K562 (cell line): ENCODE results near the gene DCLK1. TPM values are rescaled to one million over a fixed set of nuclear protein-coding genes. Genes with fewer than 3 reads are reported as not detected.

ENCODE experiments used
- ATAC-seq: fragments of 200-7000 bp; cut with Tn5 transposase; 3 replicates; pipeline ENCODE4 v1.9.1; 2020; ENCODE audit warnings: moderate library complexity
- BruUV-seq: library from RNA; stranded (reverse); fragments of 400-500 nt; replicated peaks from 2 replicates; lab custom pipeline; 2021; lab: Mats Ljungman, UMichigan
- CTCF ChIA-PET: fragments of 300-600 bp; formaldehyde crosslinking; extraction: SDS; loops from one replicate; lab custom pipeline; 2021; ENCODE audit warnings: low intra/inter-chr PET ratio; lab: Yijun Ruan, JAX
- POLR2A ChIA-PET: fragments of 300-600, 350-650 bp; sonication (Branson Sonifier 250); formaldehyde crosslinking; extraction: SDS; loops from one replicate; lab custom pipeline; 2021; ENCODE audit warnings: antibody characterized with exemption, inconsistent platforms; lab: Yijun Ruan, JAX
- DNase-seq, 4 experiments: peaks; one replicate each; pipeline versions ENCODE4 v3.0.0 to v3.0.0-alpha.2; 2011 to 2018; ENCODE audit warnings: low spot score in 3 of 4, mixed read lengths in 3 of 4; ENCODE audit errors: extremely low read depth in 1 of 4
- FAIRE-seq: peaks from 2 replicates; lab custom pipeline; 2011; peaks lifted over from hg19 to GRCh38; lab: Jason Lieb, UNC
- H2AFZ ChIP-seq: 2 replicates; pipeline ENCODE4 v1.6.0; 2011; ENCODE audit warnings: low read depth, low read length, control low read depth, inconsistent platforms
- H3K27ac ChIP-seq: fragments of 200-600 bp; 3 replicates; pipeline ENCODE4 v1.8.0; 2011; ENCODE audit warnings: low read depth, mild to moderate bottlenecking, control low read depth, inconsistent platforms, low read length, moderate library complexity, mixed read lengths; ENCODE audit errors: extremely low read depth
- H3K27me3 ChIP-seq, 2 experiments: fragments of 300-600 bp in 1 of 2; 2 replicates in 1 of 2; 3 replicates in 1 of 2; pipeline versions ENCODE4 v1.6.0 to v1.8.0; 2011; ENCODE audit warnings: inconsistent platforms in 2 of 2, low read length in 2 of 2, mild to moderate bottlenecking in 1 of 2, mixed read lengths in 1 of 2, moderate library complexity in 1 of 2; ENCODE audit not compliant: control insufficient read depth in 2 of 2, insufficient read depth in 2 of 2
- H3K36me3 ChIP-seq: fragments of 300-600 bp; 3 replicates; pipeline ENCODE4 v1.8.0; 2011; ENCODE audit warnings: mild to moderate bottlenecking, low read length, inconsistent platforms; ENCODE audit not compliant: control insufficient read depth, insufficient read depth
- H3K4me1 ChIP-seq, 2 experiments: fragments of 200-600 bp in 1 of 2; replicated peaks in 1 of 2; 2 replicates in 1 of 2; 3 replicates in 1 of 2; pipeline versions ENCODE4 v1.5.1 to v1.8.0; 2011; ENCODE audit warnings: inconsistent platforms in 2 of 2, low read length in 2 of 2, mild to moderate bottlenecking in 1 of 2, mixed read lengths in 1 of 2, moderate library complexity in 1 of 2; ENCODE audit not compliant: control insufficient read depth in 2 of 2, insufficient read depth in 2 of 2
- H3K4me2 ChIP-seq: 2 replicates; pipeline ENCODE4 v1.6.1; 2011; ENCODE audit warnings: low read length, control low read depth, inconsistent platforms, mixed read lengths; ENCODE audit not compliant: insufficient read depth
- H3K4me3 ChIP-seq: fragments of 200-600 bp; sonication (generic), shearing (Covaris generic); 2 replicates; pipeline ENCODE4 v1.5.1; 2016; ENCODE audit warnings: control low read depth, inconsistent platforms
- H3K79me2 ChIP-seq: fragments of 200-600 bp; 3 replicates; pipeline ENCODE4 v1.8.0; 2011; ENCODE audit warnings: low read length, inconsistent platforms; ENCODE audit not compliant: control insufficient read depth, insufficient read depth
- H3K9ac ChIP-seq, 2 experiments: 2 replicates each; pipeline versions ENCODE4 v1.6.0 to v1.6.1; 2011; ENCODE audit warnings: low read depth in 2 of 2, low read length in 2 of 2, control low read depth in 1 of 2, inconsistent platforms in 1 of 2, mild to moderate bottlenecking in 1 of 2, mixed read lengths in 1 of 2; ENCODE audit not compliant: insufficient read depth in 1 of 2
- H3K9me1 ChIP-seq: one replicate; pipeline ENCODE4 v1.6.0; 2011; ENCODE audit warnings: inconsistent platforms, mild to moderate bottlenecking, low read length, moderate library complexity; ENCODE audit not compliant: control insufficient read depth, insufficient read depth
- H3K9me3 ChIP-seq: replicated peaks from 2 replicates; pipeline ENCODE4 v1.5.1; 2011; ENCODE audit warnings: low read depth, low read length, inconsistent platforms; ENCODE audit not compliant: control insufficient read depth, insufficient read depth
- H4K20me1 ChIP-seq: replicated peaks from 2 replicates; pipeline ENCODE4 v1.6.1; 2011; ENCODE audit warnings: low read length, inconsistent platforms, mixed read lengths; ENCODE audit not compliant: control insufficient read depth, insufficient read depth
- CHD7 ChIP-seq: fragments of 200-600 bp; sonication (generic); IDR thresholded peaks from one replicate; pipeline ENCODE4 v1.6.1; 2012; ENCODE audit warnings: mild to moderate bottlenecking, low read depth, low read length, inconsistent platforms
- ILF3 ChIP-seq: fragments of 450-650 bp; IDR thresholded peaks from 2 replicates; pipeline ENCODE4 v1.6.1; 2018; ENCODE audit warnings: antibody characterized with exemption, mild to moderate bottlenecking, moderate library complexity, borderline replicate concordance
- KLF13 ChIP-seq: fragments of 450-650 bp; IDR thresholded peaks from 2 replicates; pipeline ENCODE4 v1.6.1; 2016; ENCODE audit warnings: missing genetic modification characterization, low read depth, mild to moderate bottlenecking, missing compliant biosample characterization, moderate library complexity, borderline replicate concordance
- MCM5 ChIP-seq: fragments of 450-650 bp; IDR thresholded peaks from 2 replicates; pipeline ENCODE4 v1.6.1; 2016; ENCODE audit warnings: low read depth
- POLR2AphosphoS2 ChIP-seq: IDR thresholded peaks from 2 replicates; pipeline ENCODE4 v1.6.1; 2012; ENCODE audit warnings: low read length, improper control_type of control experiment
- PPARD ChIP-seq: fragments of 250-450 bp; sonication (Bioruptor Pico); IDR thresholded peaks from 2 replicates; pipeline ENCODE4 v1.8.0; 2022; ENCODE audit warnings: inconsistent platforms, mild to moderate bottlenecking, moderate library complexity
- WGBS: fragments of 100-300 bp; shearing (Covaris generic); methylation state at CpG from one replicate; pipeline ENCODE4 v1.1.6; 2016; ENCODE audit warnings: low coverage, mixed read lengths; ENCODE audit not compliant: insufficient coverage; ENCODE audit errors: missing lambda C conversion rate; 5-methylcytosine and 5-hydroxymethylcytosine counted together
- in situ Hi-C: fragments of 300-500 bp; cut with MboI; formaldehyde crosslinking; loops from 4 replicates; pipeline ENCODE4 v1.15.0; 2018; ENCODE audit warnings: inconsistent platforms, mixed read lengths
- intact Hi-C: fragments of 100-400 bp; cut with micrococcal nuclease; formaldehyde crosslinking; loops from 2 replicates; pipeline ENCODE4 v1.14.2; 2022
- polyA plus RNA-seq, 8 experiments: library from polyadenylated mRNA; depleted of rRNA in 4 of 8; stranded (reverse) in 5 of 8; unstranded in 3 of 8; fragments of >200 nt; fragmentation: Nextera tagmentation in 2 of 8; fragmentation: Illumina TruSeq in 1 of 8; extraction: Ambion mirVana in 2 of 8; extraction: Trizol in 1 of 8; gene quantifications; 2 replicates each; pipeline versions ENCODE4 v1.2.1 to v1.2.3, GENCODE V29; 2011 to 2014; ENCODE audit warnings: inconsistent platforms in 1 of 8, missing spikeins in 1 of 8
- total RNA-seq, 7 experiments: library from RNA; depleted of rRNA in 6 of 7; stranded (reverse); fragments of >200 nt in 6 of 7; fragmentation: Illumina TruSeq in 2 of 7; extraction: Trizol in 2 of 7; gene quantifications; 2 replicates each; pipeline versions ENCODE4 v1.2.1 to v1.2.3, GENCODE V29; 2011 to 2021; ENCODE audit warnings: low replicate concordance in 1 of 7

DCLK1 gene
- total and polyA plus RNA-seq, 9 of the 15 experiments (the other 6 are each of a cell fraction or from before 2014, with no cell fraction given): 0.07 TPM; not detected in 8

GRCh38 chr13:35987572-35988513 is 143.3 kb downstream of the DCLK1 start:
- no peak overlapping the region for H3K4me3 ChIP-seq
- no peak for ATAC-seq
- H3K27me3 ChIP-seq: 0 out of 5 replicates have a peak, but pooled peaks cover 0 to 4% of the 10 kb centered on the region in 2 experiments
- no peak for DNase-seq
- no peak overlapping the region for H3K4me2 ChIP-seq
- no peak overlapping the region; a peak in 1 of 4 replicates for H3K9ac ChIP-seq
- no peak overlapping the region for H2AFZ ChIP-seq
- ChIA-PET CTCF (no interaction called here), POLR2A (no interaction called here)
- H3K9me3 ChIP-seq: no peaks in the 10 kb centered on the region
- no TSS peak for BruUV-seq
- in situ Hi-C loops: loop anchor here (5.0 to 25.0 kb wide), 2 partner anchors 284 to 424 kb away; no protein-coding TSS in a partner anchor
- H3K36me3 ChIP-seq: no peaks in the 10 kb centered on the region
- no peak for FAIRE-seq
- no peak for TF ChIP-seq CHD7
- no peak for TF ChIP-seq MCM5
- TF ChIP-seq PPARD (CRISPR knock-in tag): no peak
- no peak for TF ChIP-seq ILF3
- no peak for TF ChIP-seq KLF13 (tag)
- TF ChIP-seq POLR2AphosphoS2: no peak
- H3K27ac ChIP-seq: no peak overlapping the region
- no peaks in the 10 kb centered on the region for H3K9me1 ChIP-seq
- intact Hi-C loops: no loop called here
- H3K79me2 ChIP-seq: no peaks in the 10 kb centered on the region
- WGBS: 3% methylated on average over 15 of the region's 19 CpGs
- H4K20me1 ChIP-seq: no peaks in the 10 kb centered on the region
- H3K4me1 ChIP-seq: peaks cover 0 to 3% of the 10 kb centered on the region in 2 experiments; a peak in 1 of 5 replicates
